ENCODE data around the gene PDCD4.

Gene PDCD4

GRCh38 chr10:110841767-110842267 lies 29.9 kb upstream of the PDCD4 start:
- DNase-seq = no peak

GRCh38 chr10:110842326-110842904 lies 29.3 kb upstream of the PDCD4 start:
- no peak for DNase-seq

GRCh38 chr10:110843031-110843430 lies 28.7 kb upstream of the PDCD4 start:
- peak in 1 of 56 donors; percentile 12 for DNase-seq

GRCh38 chr10:110843796-110844616 lies 27.7 kb upstream of the PDCD4 start:
- no peak for DNase-seq

GRCh38 chr10:110844617-110844881 lies 27.2 kb upstream of the PDCD4 start:
- DNase-seq = no peak

- no peak for DNase-seq
Observed at GRCh38 chr10:110845192-110845755, 26.5 kb upstream of the PDCD4 start.

GRCh38 chr10:110845756-110846620 lies 25.7 kb upstream of the PDCD4 start:
- DNase-seq = no peak

- no peak for DNase-seq
Observed at GRCh38 chr10:110847374-110847773, 24.4 kb upstream of the PDCD4 start.

- no peak for DNase-seq
Observed at GRCh38 chr10:110848106-110848505, 23.6 kb upstream of the PDCD4 start.

GRCh38 chr10:110850099-110850498 lies 21.6 kb upstream of the PDCD4 start:
- no peak for DNase-seq

GRCh38 chr10:110851020-110851612 lies 20.6 kb upstream of the PDCD4 start:
- DNase-seq = no peak

- DNase-seq = no peak
Observed at GRCh38 chr10:110852255-110852896, 19.4 kb upstream of the PDCD4 start.

GRCh38 chr10:110852947-110853346 lies 18.8 kb upstream of the PDCD4 start:
- no peak for DNase-seq

GRCh38 chr10:110853921-110854605 lies 17.7 kb upstream of the PDCD4 start:
- DNase-seq = no peak

GRCh38 chr10:110857265-110858171 lies 14.2 kb upstream of the PDCD4 start:
- DNase-seq = peak in 19 of 56 donors; percentile 11 to 56 (median 32)

GRCh38 chr10:110858297-110858934 lies 13.3 kb upstream of the PDCD4 start:
- DNase-seq = peak in 1 of 56 donors; percentile 51

- DNase-seq = peak in 2 of 56 donors; percentile 11 to 17
Observed at GRCh38 chr10:110859206-110859972, 12.3 kb upstream of the PDCD4 start.

- no peak for DNase-seq
Observed at GRCh38 chr10:110859973-110860376, 11.8 kb upstream of the PDCD4 start.
